Stimulated activated CD8-positive, alpha-beta memory T cell treated with anti-CD3 and anti-CD28 coated beads, Interleukin-12 subunit alpha, Interleukin-12 subunit beta, amount 100 ng/mL, for 4 hours (primary cell): ENCODE measurements around the gene PPP2R2C.

Source experiments
- DNase-seq: peaks from one replicate; pipeline ENCODE4 v3.0.0-alpha.2; 2020; ENCODE audit warnings: low read depth

PPP2R2C gene

DNA sequence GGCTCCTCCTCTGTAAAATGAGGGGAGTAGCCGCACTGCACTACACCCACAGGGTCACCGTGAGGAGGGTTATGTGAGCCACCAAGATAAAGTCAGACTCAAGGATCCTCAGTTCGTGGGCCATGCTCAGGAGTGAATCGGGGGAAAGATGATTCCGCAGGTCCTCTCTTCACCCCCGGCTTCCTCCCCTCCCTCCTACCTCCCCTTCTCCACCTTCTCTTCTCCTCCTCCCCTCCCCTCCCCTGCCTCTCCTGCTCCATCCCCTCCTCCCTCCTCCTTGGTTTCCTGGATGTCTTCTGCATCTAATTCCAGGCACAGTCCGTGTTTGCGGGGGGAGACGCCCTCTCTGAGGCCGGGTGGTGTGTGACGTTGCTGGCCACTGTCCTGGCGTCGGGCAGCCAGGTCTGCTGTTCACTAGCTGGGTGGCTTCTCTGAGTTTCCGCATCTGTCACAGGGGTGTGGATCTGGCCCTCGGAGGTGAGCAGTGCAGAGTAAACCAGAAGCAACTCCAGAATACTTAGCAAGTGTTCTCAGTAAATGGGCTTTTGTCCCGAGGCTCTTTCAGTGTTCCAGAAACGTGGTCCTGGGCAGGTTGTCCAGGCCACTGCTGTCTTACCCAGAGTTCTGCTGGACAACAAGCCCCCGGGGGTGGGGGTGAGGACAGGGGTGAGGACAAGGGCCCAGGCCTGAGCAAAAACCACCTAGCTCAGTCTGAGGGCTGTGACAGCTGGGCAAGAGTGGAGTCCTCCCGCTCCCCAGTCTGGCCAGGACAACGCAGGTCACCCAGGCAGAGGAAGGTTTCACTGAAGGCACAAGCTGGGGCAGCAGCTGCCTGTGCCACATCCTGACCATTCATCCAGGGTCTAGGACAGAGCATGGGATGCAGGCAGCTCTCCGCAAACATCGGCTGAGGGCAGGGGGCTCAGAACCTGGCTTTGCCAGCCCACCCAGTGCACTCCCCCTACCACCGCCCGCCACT is 92.4 kb downstream of the PPP2R2C start:
- DNase-seq = no peak

GRCh38 chr4:6378493-6379445 is 93.6 kb downstream of the PPP2R2C start:
- DNase-seq = no peak

- no peak for DNase-seq
These were observed 94.6 kb downstream of the PPP2R2C start for GRCh38 chr4:6377626-6378492.

DNA sequence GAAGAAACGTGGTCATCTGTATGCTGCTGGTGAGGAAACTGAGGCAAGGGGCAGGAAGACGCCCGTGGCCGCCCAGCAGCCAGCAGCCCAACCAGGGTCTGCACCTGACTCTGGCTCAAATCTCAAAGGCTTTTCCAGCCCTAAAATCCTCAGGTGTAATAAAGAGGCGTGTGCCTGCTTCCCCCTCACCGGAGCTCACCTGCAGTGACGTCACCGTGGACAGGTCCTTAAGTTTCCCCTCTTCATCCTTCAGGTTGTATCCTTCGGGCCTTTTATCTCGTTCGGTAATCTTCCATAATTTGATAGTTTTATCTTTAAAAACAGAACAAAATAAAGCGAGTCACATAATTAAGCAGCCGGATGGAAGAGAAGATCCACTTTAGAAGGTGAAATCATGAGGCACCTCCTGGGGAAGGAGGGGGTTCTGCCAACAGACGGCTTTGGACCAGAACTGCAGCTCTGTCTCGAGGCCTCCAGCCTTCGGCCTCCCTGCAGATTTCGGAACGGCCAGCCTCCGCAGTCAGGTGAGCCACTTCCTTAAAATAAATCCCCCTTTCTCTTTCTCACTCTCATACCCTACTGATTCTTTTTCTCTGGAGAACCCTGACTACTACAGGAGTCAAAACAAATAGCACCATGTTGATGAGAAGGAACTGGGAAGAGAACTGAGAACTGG is 96.7 kb downstream of the PPP2R2C start:
- DNase-seq = no peak

DNA sequence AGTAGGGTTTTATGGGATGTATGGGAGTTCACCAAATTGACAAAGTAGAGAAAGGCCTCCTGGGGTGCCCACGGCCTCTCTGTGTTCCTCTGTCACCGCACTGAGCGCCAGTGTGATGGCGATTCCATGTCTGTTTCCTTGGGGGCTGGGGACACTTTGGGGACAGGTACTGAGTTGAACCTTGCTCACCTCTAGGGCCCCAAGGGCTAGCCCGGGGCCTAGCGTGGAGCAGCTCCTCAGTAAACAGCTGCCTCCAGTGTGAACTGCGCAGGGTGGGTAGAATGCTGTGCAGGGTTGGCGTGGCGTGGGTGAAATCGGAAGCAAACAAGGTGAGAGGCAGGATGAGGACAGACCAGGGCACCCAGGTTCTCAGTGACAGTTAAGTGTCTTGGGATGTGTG is 97.8 kb downstream of the PPP2R2C start:
- DNase-seq = no peak

DNA sequence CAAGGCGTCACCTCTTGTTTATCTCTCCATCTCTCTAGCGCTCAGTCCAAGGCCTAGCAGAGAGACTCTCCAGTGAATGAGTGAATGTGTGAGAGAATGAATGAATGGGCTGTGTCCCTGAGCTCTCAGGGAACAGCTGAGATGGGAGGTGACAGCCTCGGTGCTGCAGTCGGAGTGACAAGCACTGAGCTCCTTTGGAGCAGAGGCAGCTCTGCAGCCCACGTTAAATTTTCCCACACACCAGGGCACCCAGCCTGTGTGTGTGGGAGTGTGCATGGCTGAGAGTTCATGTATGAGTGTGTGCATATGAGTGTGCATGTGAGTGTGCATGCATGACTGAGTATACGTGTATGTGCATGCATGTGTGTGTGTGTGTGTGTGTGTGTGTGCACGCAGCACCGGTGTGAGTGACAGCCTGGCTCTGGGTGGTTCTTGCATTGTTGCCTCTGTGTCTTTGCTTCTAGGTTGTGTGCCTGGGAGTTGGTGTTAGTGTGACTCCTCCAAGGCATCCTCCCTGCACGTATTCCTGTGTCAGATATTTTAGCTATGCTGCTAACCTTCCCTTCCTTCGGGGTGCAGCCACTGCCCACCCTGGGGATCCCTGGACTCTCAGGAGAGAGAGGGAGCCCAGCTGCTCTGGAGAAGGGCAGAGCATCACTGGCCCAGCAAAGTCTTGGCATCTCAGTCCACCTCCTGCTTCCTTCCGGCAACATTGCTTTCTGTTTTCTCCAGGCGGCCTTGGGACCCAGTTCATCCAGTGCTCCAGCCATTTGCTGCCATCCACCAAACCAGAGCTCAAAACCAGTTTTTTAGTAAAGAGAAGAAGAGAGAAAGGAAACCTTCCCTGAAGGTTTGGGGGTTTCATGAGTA is 98.6 kb downstream of the PPP2R2C start:
- no peak for DNase-seq

- no peak for DNase-seq
These were observed 99.5 kb downstream of the PPP2R2C start for GRCh38 chr4:6372649-6373525.

GRCh38 chr4:6371812-6372211 is 100.6 kb downstream of the PPP2R2C start:
- DNase-seq = no peak

DNA sequence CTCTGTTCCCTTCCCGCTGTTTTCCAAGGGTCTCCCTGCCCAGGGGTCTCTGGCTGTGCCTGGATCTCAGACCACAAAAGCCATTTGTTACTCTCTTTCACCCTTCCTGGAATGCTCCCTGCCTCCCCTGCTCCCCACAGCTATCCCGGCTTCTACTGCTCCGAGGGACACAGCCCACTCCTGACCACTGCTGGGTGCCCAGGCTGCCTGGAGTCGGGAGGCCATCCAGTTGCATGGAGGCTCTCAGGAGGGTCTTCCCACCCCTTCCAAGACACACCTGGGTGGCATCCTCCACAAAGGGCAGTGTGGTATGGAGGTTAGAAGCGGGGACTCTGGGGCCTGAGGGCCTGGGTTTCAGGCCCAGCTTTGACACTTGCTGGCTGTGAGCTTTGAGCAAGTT is 101.1 kb downstream of the PPP2R2C start:
- no peak for DNase-seq

DNA sequence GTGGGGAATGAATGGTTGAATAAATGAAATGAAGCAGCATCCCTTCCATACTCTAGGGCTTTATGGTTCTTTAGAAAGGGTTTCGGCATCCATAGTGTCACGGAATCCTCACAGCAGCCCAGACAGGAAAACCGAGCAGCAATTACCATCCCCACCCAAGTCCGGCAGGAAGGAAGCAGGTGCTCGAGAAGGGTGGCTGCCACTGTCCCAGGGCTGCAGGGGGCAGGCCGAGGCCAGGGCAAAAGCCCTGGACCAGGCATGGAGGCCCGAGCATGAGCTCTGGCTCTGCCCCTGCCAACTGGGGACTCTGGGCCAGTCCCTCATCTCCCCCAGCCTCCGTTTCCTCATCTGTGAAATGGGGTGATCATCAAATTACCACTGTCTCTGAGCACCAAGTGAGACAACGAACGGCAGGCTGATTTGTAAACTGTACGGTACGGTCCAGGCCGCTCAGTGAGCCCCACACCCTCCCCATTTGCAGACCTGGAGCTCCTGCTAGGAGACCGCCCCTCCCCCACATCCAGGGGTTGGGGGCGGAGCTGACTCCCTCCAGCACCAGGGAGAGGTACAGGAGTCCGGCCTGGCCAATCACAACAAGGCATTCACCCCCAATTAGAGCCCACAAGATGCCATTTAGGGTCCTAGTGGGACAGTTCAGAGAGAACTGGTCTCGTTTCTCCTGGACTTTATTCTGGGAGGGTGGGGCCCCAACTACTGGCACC is 102.3 kb downstream of the PPP2R2C start:
- DNase-seq = no peak

- no peak for DNase-seq
These were observed 102.9 kb downstream of the PPP2R2C start for GRCh38 chr4:6369511-6369910.

DNA sequence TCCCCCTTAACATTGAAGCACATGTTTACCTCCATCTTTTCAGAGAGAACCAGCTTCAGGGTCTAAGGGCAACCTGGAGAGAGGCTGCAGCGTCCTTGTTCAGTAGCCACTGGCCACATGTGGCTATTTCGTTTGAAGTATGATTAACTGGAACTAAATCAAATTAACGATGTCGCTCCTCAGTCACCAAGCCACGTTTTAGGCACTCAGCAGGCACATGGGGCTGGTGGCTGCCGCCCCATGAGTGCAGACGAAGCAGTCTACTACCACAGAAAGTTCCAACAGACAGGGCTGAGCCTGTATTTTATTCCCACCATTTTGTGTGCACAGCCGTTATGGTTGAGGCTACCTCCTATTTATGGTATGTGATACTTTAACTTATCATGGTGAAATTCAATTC is 103.4 kb downstream of the PPP2R2C start:
- no peak for DNase-seq

DNA sequence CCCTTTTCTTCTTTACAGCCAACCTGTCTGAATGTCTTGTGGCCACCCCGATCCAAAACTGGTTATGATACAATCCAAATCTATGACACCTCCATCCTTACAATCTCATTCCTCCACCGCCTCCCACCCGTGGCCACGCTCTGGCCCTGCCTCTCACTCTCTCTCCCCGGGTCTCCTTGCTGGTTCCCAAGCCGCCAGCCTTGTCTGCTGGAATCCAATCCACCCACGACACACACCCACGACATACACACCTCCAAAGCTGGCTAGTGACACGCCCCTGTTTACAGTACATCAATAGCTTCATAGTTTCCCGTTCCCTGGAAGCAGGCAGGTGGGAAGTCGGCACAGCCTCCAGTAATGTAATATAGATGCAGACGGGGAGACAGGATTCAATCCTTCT is 103.8 kb downstream of the PPP2R2C start:
- no peak for DNase-seq

DNA sequence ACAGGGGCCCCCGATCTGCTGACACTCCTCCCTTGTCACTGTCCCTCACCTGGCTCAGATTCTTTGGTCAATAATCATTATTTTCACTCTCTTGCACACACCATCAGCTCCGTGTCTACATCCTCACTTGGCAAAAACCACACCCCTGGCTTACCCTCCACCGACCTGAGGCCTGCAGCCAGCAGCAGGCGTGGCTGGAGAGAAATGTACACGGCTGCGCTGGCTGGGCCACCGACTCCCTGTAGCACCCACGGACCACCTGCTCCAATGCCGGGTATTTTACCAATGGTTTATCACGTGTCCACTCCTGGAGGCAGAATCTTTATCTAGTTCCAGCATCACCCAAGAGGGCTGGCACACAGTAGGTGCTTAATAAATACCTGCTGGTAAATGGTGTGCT is 104.3 kb downstream of the PPP2R2C start:
- no peak for DNase-seq

DNA sequence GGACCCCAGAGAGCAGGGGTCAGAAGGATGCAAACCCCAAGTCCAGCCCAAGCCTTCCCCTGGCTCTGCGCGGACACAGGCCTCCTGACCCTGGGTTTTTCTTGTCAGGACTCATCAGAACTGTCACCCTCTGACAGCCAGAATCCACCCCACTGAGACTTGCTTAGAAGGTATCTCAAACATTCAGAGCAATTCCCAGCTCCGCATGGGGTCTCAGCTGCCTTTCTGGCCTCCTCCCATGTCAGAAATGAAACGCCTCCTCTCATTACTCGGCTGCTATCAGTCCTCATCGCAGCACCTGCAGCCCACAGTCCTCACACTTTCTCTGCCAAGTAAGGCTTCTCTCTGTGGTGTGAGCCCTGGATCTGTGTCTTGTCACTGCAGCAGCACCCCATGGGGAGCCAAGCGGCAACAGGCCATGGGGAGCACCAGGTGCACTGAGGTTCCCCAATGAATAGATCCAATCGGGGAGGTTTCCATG is 105.0 kb downstream of the PPP2R2C start:
- DNase-seq = no peak

- DNase-seq = no peak
These were observed 105.8 kb downstream of the PPP2R2C start for GRCh38 chr4:6366581-6366980.

GRCh38 chr4:6365545-6366086 is 106.8 kb downstream of the PPP2R2C start:
- no peak for DNase-seq

- no peak for DNase-seq
These were observed 107.8 kb downstream of the PPP2R2C start for GRCh38 chr4:6364581-6364980.
